Stimulated activated effector memory CD8-positive, alpha-beta T cell treated with anti-CD3 and anti-CD28 coated beads, Interleukin-12 subunit alpha, Interleukin-12 subunit beta, amount 100 ng/mL, for 72 hours (primary cell): ENCODE data around the gene BMP8B.
A peak's percentile ranks its signal among the peaks of the same experiment; 100 is the strongest.
"Not testable (repeated sequence)": the region's sequence is repeated elsewhere in the genome, so short reads cannot be mapped to it uniquely, and the experiment has no call there.

ENCODE experiments used
- ATAC-seq: fragments of 150-1000 bp; cut with Tn5 transposase; 2 replicates; pipeline ENCODE4 v1.10.0; 2021
- DNase-seq, 2 donors: peaks; one replicate each; pipeline ENCODE4 v3.0.0; 2021 to 2022; ENCODE audit warnings: low spot score in 2 of 2
- H3K27ac Mint-ChIP-seq: one replicate; pipeline ENCODE4 v1.8.0; 2022; ENCODE audit warnings: mild to moderate bottlenecking, mixed read lengths
- H3K36me3 Mint-ChIP-seq: one replicate; pipeline ENCODE4 v1.8.0; 2022; ENCODE audit warnings: mild to moderate bottlenecking, mixed read lengths
- H3K4me1 Mint-ChIP-seq: one replicate; pipeline ENCODE4 v1.8.0; 2022; ENCODE audit warnings: mixed read lengths
- H3K4me3 Mint-ChIP-seq: one replicate; pipeline ENCODE4 v1.8.0; 2022; ENCODE audit warnings: mild to moderate bottlenecking, mixed read lengths
- H3K9me3 Mint-ChIP-seq: one replicate; pipeline ENCODE4 v1.8.0; 2022; ENCODE audit warnings: mixed read lengths

BMP8B gene

DNA sequence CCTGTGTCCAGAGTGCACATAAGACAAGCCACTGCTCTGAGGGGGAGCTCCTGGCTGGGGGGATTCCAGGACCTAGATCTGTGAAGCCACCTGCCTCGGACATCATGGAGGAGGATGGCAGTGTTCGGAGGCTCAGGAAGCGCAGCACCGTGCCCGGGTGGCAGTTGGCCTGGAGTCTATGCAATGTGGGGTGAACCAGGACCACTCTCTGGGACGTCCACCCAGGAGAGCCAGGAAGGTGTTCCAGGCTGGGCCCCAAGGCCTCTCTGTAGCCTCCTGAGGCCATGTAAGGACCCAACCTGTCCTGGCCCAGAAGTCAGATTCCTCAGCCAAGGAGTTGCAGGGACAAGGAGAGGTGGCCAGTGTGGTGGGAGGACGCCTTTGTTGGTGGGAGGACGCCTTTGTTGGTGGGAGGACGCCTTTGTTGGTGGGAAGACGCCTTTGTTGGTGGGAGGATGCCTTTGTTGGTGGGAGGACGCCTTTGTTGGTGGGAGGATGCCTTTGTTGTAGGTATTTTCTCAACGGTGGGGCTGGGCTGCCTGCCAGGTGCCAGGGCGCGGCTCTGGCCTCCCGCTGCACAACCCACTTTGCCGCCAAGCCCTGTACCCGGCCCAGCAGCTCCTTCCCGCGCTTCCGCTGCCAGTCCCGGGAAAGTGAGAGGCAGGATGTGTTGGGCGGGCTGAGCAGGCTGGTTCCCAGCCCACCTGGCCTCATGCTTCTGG lies 30.6 kb upstream of the BMP8B start:
- DNase-seq (no peak), ATAC-seq (no peak)
- H3K4me1 Mint-ChIP-seq = peaks cover 18% of the 10 kb centered on the region
- no peaks in the 10 kb centered on the region for H3K9me3 Mint-ChIP-seq
- H3K36me3 Mint-ChIP-seq = no peaks in the 10 kb centered on the region
- H3K27ac Mint-ChIP-seq = no peak overlapping the region
- no peak overlapping the region for H3K4me3 Mint-ChIP-seq

DNA sequence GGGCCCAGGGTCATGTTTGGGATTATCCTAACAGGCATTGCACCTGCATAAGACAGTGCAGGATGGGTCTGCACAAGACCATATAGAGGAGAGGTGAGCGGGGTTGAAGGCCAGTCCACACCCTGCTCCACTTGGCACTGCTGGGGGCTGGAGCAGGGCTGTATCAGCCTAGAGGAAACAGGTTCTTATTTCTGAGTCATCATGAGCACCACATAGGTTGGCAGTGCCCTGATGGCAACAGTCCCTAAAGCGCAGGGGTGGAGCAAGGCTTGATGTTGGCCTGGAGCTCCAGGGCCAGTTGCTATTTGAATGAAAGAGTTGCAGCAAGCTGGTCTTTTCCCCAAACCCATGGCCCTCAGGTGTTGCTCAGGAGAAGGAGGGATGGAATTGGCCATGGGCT lies 29.8 kb upstream of the BMP8B start:
- ATAC-seq (no peak), DNase-seq (no peak)
- no peaks in the 10 kb centered on the region for H3K36me3 Mint-ChIP-seq
- no peak overlapping the region for H3K4me3 Mint-ChIP-seq
- no peak overlapping the region for H3K27ac Mint-ChIP-seq
- H3K4me1 Mint-ChIP-seq = peaks cover 18% of the 10 kb centered on the region
- H3K9me3 Mint-ChIP-seq = no peaks in the 10 kb centered on the region

DNA sequence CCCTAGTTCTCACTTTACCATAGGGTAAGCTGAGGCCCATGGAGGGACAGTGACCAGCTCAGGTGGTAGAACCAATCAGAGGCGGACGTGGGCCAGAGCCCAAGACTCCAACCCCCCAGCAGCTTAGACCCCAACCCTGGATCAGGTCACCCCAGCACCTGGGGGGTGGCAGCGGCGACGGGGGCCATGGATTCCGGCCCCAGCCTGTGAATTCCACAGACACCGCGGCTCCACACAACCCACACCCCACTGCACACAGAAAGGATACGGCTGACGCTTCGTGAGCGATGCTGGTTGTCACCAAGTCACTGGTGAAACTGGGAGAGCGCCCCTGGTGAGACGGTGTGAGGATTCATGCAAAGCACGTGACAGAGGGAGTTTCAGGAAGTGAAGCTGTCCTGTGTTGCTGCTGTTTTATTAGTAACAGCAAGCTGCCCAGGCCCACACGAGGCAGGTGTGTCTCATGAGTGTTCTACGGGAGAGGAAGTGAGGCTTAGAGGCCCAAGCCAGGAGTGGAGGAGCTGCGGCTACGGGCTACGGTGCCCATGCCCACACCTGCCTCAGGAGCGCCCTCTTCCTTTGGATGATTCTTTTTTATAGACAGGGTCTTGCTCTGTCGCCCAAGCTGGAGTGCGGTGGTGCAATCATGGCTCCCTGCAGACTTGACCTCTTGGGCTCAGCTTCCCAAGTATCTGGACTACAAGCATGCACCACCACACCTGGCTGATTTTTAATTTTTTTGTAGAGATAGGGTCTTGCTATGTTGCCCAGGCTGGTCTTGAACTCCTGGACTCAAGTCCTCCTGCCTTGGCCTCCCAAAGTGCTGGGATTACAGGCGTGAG lies 28.6 kb upstream of the BMP8B start:
- Mint-ChIP-seq H3K4me3 (peak overlapping the region; percentile 44), H3K4me1 (peaks cover 18% of the 10 kb centered on the region)
- ATAC-seq (peak; percentile 87), DNase-seq (peak; percentile 23 to 59)
- H3K36me3 Mint-ChIP-seq, H3K27ac Mint-ChIP-seq, H3K9me3 Mint-ChIP-seq: not testable (repeated sequence)

DNA sequence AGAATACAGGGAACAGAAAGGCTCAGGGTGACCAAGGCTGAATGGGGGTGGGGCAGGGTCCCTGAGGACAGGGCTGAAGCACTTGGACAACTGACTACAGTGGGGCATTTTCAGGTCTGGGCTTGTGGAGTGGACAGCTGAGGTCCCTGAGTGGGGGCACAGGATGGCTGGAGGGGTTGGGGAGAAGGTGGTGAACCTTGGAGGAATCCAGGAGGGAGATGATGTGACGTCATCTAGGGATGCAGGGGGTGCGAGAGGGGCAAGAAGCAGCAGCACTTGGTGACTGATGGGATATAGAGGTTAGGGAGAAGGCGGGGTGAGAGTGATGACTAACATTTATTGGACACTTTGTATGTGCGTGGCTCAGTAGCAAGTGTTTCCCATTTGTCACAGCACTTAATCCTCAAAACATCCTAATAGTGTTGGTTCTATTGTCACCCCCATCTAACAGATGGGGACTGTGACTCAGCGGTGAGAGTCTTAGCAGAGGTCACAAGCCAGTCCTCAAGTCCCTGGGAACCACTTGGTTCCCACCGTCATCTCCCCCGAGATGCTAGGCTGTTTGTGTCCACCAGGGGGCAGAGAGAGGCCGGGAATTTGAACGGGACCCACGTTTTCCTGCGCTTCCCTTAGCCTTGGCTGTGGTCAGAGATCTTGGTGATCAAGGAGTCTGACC lies 27.9 kb upstream of the BMP8B start:
- Mint-ChIP-seq H3K9me3 (no peaks in the 10 kb centered on the region), H3K36me3 (no peaks in the 10 kb centered on the region), H3K4me1 (peaks cover 18% of the 10 kb centered on the region), H3K27ac (no peak overlapping the region), H3K4me3 (peak overlapping the region; percentile 44)
- DNase-seq (peak; percentile 50 to 81), ATAC-seq (peak; percentile 83)

DNA sequence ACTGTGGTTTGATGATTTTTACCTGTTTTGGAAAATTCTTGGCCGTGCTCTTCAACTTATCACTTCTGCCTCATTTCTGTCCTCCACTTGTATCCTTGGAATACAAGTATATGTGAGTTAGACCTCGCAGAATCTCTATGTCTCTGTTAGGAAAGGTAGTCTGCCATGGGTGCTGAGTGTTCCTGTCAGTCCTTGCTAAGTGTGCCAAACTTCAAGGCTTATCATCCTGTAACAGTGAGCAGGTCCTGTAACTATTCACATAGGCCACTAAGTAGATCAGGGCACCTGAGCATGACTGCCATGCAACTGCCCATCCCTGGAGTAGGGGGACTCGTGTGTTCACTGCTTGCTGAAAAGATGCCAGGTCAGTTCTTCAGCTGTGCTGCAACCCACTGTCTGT lies 24.2 kb upstream of the BMP8B start:
- Mint-ChIP-seq H3K9me3 (no peaks in the 10 kb centered on the region), H3K4me3 (no peak overlapping the region), H3K27ac (no peak overlapping the region), H3K36me3 (no peaks in the 10 kb centered on the region), H3K4me1 (peaks cover 18% of the 10 kb centered on the region)
- no peak for DNase-seq
- no peak for ATAC-seq

DNA sequence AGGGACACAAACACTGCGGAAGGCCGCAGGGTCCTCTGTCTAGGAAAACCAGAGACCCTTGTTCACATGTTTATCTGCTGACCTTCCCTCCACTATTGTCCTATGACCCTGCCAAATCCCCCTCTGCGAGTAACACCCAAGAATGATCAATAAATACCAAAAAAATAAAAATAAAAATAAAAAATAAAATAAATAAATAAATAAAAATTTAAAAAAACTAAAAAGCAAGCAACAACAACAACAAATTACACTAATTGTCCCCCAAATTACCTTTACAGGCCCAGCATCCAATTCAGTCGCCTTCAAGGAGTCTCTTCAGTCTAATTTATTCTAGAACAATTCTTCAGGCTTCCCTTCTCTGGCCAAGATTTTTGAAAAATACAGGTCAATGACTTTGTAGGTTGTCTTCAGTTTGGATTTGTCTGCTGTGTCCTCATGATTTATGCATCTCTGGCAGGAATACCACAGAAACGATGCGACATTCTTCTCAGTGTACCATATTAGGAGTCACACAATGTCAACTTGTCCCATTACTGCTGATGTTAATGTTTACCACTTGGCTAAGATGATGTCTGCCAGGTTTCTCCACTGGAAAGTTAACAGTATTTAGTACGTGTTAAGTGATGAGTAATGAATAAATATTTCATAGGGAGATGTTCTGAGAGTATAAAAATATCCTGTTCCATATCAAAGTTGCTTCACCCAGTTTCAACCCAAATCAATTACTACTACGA lies 20.3 kb upstream of the BMP8B start:
- DNase-seq = no peak
- Mint-ChIP-seq H3K27ac (no peak overlapping the region), H3K4me1 (no peaks in the 10 kb centered on the region), H3K36me3 (no peaks in the 10 kb centered on the region), H3K4me3 (no peak overlapping the region), H3K9me3 (peaks cover 2% of the 10 kb centered on the region)
- ATAC-seq = no peak

DNA sequence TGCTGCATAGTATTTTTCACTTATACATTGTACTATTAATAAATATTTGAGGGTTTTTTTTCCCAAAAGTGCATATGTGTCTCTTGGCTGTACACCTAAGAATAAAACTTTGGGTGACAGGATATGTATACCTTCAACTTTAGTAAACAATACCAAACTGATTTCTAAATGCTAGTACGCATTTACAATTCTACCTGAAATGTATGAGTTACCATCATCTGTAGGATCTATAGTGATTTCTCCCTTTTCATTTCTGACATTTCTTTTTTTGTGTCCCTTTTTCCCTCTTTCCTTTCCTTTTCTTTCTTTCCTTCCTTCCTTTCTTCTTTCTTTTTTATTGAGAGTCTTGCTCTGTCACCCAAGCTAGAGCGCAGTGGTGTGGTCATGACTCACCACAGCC lies 16.7 kb upstream of the BMP8B start:
- Mint-ChIP-seq H3K4me3 (no peak overlapping the region), H3K27ac (no peak overlapping the region), H3K36me3 (no peaks in the 10 kb centered on the region), H3K4me1 (no peaks in the 10 kb centered on the region), H3K9me3 (peaks cover 2% of the 10 kb centered on the region)
- no peak for DNase-seq
- no peak for ATAC-seq

DNA sequence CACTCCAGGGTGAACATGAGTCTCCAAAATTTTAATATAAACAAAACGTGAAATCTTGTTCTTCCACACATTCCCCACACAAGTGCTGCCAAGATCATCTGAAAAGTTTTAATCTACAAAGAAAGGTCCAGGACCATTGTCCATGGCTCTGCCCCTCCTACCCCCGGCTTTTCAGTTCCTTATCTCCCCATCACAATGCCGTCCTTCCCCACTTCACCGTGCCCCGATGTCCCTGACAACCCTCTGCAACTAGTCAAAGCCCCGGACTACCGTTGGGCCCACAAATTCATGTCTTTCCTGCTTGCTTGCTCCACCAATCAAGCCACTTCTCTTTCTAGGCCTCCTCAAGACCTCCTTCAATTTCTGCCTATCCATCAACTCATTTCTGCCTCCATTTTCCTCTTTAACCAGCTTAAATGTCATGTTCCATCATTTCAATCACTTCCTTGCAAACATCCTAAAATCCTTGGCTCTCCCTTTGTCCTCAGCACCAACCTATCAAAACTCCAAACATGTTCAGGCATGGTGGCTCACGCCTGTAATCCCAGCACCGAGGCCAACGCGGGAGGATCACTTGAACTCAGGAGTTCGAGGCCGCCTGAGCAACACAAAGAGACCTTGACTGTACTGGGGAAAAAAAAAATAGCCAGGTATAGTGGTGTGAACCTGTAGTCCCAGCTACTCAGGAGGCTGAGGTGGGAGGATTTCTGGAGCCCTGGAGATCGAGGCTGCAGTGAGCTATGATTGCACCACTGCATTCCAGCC lies 14.0 kb upstream of the BMP8B start:
- no peak for ATAC-seq
- no peak overlapping the region for H3K27ac Mint-ChIP-seq
- H3K9me3 Mint-ChIP-seq = peaks cover 2% of the 10 kb centered on the region
- H3K36me3 Mint-ChIP-seq = no peaks in the 10 kb centered on the region
- H3K4me3 Mint-ChIP-seq = no peak overlapping the region
- DNase-seq = no peak
- H3K4me1 Mint-ChIP-seq = peaks cover 12% of the 10 kb centered on the region

DNA sequence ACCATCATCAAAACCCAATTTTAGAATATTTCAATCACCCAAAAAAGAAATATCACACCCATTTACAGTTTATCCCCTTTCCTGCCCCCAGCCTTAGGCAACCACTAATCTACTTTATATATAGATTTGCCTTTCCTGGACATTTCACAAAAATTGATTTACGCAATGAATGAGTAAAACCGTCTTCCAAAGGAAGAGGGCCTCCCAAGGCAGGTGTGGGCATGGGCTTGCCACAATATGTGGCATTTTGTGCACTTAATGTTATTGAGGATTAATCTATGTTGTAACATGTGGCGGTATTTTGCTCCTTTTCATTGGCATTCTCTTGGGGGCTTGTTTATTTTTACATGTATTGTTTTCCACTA lies 11.8 kb upstream of the BMP8B start:
- Mint-ChIP-seq H3K9me3 (no peaks in the 10 kb centered on the region), H3K4me1 (peaks cover 12% of the 10 kb centered on the region), H3K36me3 (no peaks in the 10 kb centered on the region), H3K27ac (no peak overlapping the region), H3K4me3 (no peak overlapping the region)
- ATAC-seq = no peak
- DNase-seq = no peak

DNA sequence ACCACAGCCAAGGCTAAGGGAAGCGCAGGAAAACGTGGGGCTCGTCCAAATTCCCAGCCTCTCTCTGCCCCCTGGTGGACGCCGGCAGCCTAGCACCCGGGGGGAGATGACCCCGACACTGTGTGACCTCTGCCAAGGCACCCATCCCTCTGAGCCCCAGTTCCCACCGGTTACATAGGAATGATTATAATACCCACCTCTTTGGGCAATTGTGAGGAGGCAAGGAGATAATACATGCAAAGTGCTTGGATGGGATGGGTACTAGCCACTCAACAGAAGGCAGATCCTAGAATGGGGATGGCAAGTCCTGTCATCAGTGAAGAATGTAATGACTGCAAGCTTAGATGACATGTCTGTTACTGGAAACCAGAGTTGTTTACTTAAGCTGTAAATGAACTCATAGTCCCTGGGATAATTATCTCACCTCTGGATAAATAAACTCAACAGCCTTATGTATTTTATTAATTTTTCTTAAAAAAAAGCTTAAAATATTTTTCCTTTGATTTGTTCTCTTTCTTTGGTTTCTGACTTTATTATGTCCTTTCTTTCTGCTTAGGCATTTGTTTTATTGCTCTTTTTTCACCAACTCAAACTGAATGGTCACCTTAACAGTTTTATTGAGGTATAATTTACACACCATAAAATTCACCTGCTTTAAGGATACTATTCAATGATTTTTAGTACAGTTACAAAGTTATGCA lies 11.3 kb upstream of the BMP8B start:
- DNase-seq (peak; percentile 41 to 89), ATAC-seq (peak; percentile 75)
- Mint-ChIP-seq H3K36me3 (no peaks in the 10 kb centered on the region), H3K4me3 (peak overlapping the region; percentile 53), H3K9me3 (no peaks in the 10 kb centered on the region), H3K4me1 (peaks cover 12% of the 10 kb centered on the region), H3K27ac (peak overlapping the region; percentile 86)

DNA sequence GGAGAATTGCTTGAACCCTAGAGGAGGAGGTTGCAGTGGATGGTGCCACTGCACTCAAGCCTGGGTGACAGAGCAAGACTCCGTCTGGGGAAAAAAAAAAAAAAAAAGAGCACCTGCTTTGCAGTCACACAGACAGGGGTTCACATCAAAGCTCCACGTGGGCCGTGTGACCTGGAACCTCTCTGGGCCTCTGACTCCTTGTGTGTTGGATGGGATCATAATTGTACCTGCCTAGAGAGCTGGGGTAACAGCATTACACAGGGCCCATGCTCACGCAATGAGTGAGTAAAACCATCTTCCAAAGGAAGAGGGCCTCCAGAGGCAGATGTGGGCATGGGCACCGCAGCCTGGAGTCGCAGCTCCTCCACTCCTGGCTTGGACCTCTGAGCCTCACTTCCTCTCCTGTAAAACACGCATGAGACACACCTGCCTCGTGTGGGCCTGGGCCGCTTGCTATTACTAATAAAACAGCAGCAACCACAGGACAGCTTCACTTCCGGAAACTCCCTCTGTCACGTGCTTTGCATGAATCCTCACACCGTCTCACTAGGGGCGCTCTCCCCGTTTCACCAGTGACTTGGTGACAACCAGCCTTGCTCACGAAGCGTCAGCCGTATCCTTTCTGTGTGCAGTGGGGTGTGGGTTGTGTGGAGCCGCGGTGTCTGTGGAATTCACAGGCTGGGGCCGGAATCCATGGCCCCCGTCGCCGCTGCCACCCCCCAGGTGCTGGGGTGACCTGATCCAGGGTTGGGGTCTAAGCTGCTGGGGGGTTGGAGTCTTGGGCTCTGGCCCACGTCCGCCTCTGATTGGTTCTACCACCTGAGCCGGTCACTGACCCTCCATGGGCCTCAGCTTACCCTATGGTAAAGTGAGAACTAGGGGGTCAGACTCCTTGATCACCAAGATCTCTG lies 10.4 kb upstream of the BMP8B start:
- peak; percentile 94 for ATAC-seq
- Mint-ChIP-seq H3K27ac (peak overlapping the region; percentile 86), H3K4me1 (peaks cover 12% of the 10 kb centered on the region), H3K4me3 (peak overlapping the region; percentile 53)
- H3K36me3 Mint-ChIP-seq, H3K9me3 Mint-ChIP-seq: not testable (repeated sequence)
- peak; percentile 38 to 90 for DNase-seq

DNA sequence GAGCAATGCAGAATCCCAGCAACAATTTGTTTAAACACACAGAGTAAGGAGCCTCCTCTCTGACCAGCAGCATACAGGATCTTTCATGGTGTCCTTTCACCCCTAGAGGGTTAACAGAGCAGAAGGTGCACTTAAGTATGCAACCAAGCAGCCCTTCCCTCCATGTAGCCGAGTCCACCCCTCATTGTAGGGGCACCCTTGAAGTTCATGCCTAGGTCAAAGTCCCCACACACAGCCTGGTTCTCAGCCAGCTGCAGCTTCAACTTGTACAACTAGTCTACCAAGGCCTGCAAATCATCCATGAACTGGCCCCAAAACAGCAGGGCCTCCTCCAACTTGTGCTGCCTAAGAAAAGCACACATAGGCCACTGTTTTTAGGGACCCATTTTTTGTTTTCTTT lies 7.0 kb upstream of the BMP8B start:
- no peak overlapping the region for H3K27ac Mint-ChIP-seq
- H3K36me3 Mint-ChIP-seq = no peaks in the 10 kb centered on the region
- peaks cover 12% of the 10 kb centered on the region for H3K4me1 Mint-ChIP-seq
- DNase-seq (no peak), ATAC-seq (no peak)
- H3K9me3 Mint-ChIP-seq = no peaks in the 10 kb centered on the region
- no peak overlapping the region for H3K4me3 Mint-ChIP-seq

DNA sequence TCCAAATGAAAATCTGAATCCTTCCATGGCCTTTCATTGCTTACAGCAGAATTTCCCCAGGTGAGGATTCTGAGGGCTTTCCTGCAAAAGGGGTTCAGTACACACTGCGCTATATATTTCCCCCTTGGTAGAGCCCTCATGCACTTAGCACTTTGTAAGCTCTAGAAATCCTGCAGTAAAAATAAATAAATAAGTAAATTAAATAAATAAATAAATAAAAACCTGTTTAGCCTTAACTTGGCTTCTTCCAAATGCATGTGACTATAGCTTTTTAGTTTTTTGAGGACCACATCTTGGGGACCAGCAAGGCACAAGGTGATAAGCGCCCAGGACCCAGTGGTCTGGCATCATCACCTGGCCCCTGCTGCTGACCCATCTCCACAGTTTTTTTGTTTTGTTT lies 3.2 kb upstream of the BMP8B start:
- no peak for ATAC-seq
- Mint-ChIP-seq H3K36me3 (no peaks in the 10 kb centered on the region), H3K4me3 (no peak overlapping the region), H3K9me3 (no peaks in the 10 kb centered on the region), H3K4me1 (peaks cover 7% of the 10 kb centered on the region), H3K27ac (no peak overlapping the region)
- no peak for DNase-seq
